Measurements from ENCODE around the gene ZIC1.
A peak's percentile ranks its signal among the peaks of the same experiment; 100 is the strongest.

The ZIC1 gene
- total RNA-seq = 0 to 0.12 (median 0) reads per million in 9 experiments

DNA sequence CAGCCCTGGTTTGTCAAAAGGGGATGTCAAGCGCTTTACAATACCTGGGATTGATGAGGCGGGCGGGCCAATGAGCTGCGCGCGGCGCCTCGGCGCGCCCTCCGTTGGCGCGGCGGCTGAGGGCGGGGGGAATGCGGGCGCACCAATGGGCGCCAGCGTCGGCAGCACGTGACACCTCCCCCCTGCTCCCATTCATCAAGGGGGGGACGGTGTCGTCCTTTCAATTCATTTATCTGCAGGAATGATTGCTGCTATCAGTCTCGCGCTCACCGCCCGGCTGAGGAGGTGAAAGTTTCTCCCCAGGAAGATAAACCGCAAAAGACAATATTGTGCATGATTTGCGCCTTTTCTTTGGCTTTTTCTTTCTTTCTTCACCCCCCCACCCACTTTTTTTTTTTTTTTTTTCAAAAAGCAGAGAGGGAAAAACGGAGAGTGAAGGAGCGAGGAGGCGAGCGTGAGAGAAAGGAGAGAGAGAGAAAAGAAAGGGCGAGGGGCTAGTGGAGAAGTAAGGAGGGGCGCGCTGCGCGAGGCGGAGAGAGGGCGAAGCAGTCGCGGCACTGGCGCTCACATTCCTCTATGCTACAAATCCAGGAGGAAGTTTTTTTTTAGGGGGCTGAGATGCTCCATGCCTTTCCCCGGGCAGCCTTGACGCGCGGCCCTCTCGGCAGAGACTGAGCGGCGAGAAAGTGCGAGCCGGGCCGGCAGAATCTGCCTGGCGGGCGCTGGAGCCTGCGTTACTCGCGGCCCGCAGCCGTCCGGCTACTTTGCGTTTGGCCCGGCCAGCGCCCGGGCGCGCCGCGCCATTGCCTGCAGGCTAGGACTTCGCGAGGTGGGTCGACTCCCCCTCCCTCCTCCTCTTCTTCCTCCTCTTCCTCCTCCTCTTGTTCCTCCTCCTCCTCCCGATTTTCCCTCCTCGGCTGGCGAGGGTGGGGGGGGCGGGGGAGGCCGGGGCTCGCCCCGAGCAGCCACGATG, at the start of gene ZIC1:
Gene ZIC1 (plus strand): TSS at position 223 of the 973 bp plus-strand sequence. CDS start 748 bp downstream, at position 971.
- ATAC-seq (replicated peaks) (no peak), DNase-seq (no peak)
- peaks cover 83 to 92% of the 10 kb centered on the region in 2 donors for H3K27me3 Mint-ChIP-seq
- peaks cover 10% of the 10 kb centered on the region for H3K36me3 Mint-ChIP-seq (ENCODE audit: insufficient read depth)
- H3K4me3 Mint-ChIP-seq = peak within 1 kb of the TSS; percentile 13 to 37
- peaks cover 0 to 14% of the 10 kb centered on the region in 2 donors for H3K9me3 Mint-ChIP-seq
- no peak within 1 kb of the TSS for H3K27ac Mint-ChIP-seq
- peaks cover 5 to 17% of the 10 kb centered on the region in 2 donors for H3K4me1 Mint-ChIP-seq (ENCODE audit: low read depth in 2 of 2)

DNA sequence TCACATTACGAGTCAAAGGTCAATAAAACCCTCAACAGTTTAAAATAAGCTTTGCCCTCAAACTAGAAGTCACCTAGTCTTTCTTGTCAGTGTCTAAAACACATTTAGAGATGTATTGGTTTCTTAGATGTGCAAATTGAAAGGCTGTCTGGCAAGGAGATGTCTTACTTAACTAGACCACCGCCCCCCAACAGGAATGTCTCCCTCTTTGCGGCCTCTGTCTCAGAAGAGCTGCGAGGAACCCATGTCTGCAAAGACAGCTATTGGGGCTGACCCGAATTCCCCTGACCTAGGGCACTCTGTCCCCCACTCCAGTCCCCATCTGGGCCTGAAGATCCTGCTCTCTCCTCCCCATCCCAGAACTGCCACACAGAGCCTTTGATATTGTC, 49.1 kb upstream of the ZIC1 start:
- no peak overlapping the region for H3K27ac Mint-ChIP-seq
- H3K9me3 Mint-ChIP-seq = peaks cover 6 to 13% of the 10 kb centered on the region in 2 donors
- H3K4me3 Mint-ChIP-seq = no peak overlapping the region
- peaks cover 0 to 4% of the 10 kb centered on the region in 2 donors for H3K4me1 Mint-ChIP-seq (ENCODE audit: low read depth in 2 of 2)
- DNase-seq = no peak
- no peak for ATAC-seq (replicated peaks)
- H3K27me3 Mint-ChIP-seq = peaks cover 47 to 72% of the 10 kb centered on the region in 2 donors
- peaks cover 3% of the 10 kb centered on the region for H3K36me3 Mint-ChIP-seq (ENCODE audit: insufficient read depth)

DNA sequence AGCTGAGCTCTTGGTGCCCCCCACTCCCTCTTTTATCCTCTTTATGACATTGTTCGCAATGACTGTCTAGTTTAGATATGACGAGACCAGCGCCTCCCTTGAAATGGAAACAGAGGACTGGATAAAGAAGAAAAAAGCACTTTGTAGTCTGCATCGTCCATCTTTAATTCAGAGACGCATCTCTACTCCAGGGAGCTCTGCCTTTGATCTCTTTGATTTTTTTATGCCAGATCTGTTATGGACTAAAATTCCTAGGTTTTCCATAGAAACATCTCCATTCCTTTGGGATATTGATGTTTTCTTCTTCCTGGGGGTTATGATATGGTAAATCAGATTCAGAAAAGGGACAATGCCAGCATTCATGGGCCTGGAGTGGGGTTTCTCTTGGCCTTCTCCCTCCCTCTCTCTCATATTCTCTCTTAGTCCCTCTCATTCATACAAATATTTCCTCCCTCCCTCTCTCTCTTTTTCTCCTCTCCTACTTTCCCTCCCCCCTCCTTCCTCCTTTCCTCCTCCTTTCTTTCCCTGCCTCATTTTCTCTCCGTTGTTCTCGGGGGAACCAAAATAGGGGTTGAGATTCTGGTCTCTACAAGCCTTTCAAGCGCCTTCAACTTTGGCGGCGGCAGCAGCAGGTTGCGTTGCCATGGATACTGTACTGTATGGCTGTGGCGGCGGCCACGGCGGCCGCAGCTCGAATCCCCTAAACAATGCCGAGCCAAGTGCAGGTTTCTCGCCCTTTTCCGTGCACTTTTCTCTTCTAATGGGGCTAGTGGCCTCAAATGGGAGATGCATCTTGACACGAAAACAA, 48.3 kb upstream of the ZIC1 start:
- Mint-ChIP-seq H3K9me3 (peaks cover 4 to 13% of the 10 kb centered on the region in 2 donors), H3K4me1 (ENCODE audit: low read depth in 2 of 2) (peaks cover 0 to 4% of the 10 kb centered on the region in 2 donors), H3K36me3 (ENCODE audit: insufficient read depth) (peaks cover 3% of the 10 kb centered on the region), H3K27me3 (peaks cover 48 to 64% of the 10 kb centered on the region in 2 donors), H3K4me3 (no peak overlapping the region), H3K27ac (no peak overlapping the region)
- no peak for DNase-seq
- ATAC-seq (replicated peaks) = no peak

DNA sequence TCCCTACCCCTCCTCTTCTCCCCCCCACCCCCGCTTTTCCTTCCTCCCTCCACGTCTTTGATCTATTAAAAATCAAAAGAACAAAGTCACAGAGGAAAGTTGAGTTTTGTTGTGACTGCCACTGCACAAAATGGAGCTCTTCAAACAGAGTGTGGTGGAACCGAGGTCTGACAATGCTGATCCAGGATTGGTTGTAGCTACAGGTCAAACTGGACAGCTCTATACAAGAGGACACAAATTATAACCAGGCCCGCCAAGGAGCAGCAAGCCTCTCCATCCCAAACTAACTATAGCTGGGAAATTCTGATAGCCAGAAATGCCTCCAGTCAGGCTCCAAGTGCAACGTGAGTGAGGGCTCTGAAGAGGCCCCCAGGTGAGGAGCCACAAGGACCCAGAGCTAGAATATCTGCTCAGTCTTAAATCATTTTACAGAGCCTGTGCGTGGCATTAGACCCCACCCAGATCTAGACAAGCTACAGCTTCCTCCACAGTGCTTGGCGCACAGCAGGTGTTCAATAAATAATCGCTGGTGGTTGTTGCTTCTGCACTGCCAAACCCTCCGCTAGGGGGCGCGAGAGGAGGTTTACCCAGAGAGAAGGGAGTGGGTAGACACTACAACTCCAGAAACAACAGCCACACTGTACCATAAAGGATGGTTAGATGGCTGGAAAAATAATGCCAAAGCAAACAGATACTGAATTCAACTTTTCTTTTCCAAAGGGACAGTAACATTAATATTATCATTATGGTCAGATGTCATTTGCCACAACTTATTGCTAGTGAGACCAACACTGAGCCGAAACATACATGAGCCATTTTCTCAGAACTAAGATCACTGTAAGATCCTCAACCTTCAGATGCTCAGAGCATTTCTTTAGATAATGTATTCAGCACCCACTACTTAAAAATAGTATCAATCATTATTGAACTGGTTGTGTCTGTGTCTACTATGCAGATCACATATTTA, 47.4 kb upstream of the ZIC1 start:
- Mint-ChIP-seq H3K9me3 (peaks cover 4 to 13% of the 10 kb centered on the region in 2 donors), H3K27ac (no peak overlapping the region), H3K36me3 (ENCODE audit: insufficient read depth) (peaks cover 3% of the 10 kb centered on the region), H3K4me1 (ENCODE audit: low read depth in 2 of 2) (peaks cover 0 to 4% of the 10 kb centered on the region in 2 donors), H3K4me3 (no peak overlapping the region), H3K27me3 (peaks cover 48 to 55% of the 10 kb centered on the region in 2 donors)
- ATAC-seq (replicated peaks) = no peak
- DNase-seq = no peak

DNA sequence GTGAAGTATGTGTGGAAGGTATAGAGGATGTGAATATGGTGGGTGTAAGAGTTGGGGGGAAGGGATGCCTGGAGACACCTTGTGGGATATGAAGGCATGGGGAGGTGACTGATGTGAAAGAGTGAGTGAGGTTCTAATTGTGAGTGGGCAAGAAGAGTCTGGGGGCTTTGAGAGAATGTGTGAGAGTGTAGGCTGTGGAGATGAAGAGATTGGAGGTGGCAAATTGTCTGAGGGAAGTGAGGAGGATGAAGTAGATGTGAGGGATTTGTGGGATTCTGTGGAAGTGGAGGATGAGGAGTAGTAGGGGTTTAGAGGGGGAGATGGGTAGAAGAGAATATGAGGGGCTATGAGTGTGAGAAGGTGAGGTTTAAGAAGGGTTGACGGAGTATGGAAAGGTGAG, 44.4 kb upstream of the ZIC1 start:
- Mint-ChIP-seq H3K4me3 (no peak overlapping the region), H3K4me1 (ENCODE audit: low read depth in 2 of 2) (peaks cover 0 to 4% of the 10 kb centered on the region in 2 donors), H3K27ac (no peak overlapping the region), H3K9me3 (peaks cover 4 to 13% of the 10 kb centered on the region in 2 donors), H3K27me3 (peaks cover 40 to 44% of the 10 kb centered on the region in 2 donors), H3K36me3 (ENCODE audit: insufficient read depth) (no peaks in the 10 kb centered on the region)
- no peak for ATAC-seq (replicated peaks)
- DNase-seq = no peak

DNA sequence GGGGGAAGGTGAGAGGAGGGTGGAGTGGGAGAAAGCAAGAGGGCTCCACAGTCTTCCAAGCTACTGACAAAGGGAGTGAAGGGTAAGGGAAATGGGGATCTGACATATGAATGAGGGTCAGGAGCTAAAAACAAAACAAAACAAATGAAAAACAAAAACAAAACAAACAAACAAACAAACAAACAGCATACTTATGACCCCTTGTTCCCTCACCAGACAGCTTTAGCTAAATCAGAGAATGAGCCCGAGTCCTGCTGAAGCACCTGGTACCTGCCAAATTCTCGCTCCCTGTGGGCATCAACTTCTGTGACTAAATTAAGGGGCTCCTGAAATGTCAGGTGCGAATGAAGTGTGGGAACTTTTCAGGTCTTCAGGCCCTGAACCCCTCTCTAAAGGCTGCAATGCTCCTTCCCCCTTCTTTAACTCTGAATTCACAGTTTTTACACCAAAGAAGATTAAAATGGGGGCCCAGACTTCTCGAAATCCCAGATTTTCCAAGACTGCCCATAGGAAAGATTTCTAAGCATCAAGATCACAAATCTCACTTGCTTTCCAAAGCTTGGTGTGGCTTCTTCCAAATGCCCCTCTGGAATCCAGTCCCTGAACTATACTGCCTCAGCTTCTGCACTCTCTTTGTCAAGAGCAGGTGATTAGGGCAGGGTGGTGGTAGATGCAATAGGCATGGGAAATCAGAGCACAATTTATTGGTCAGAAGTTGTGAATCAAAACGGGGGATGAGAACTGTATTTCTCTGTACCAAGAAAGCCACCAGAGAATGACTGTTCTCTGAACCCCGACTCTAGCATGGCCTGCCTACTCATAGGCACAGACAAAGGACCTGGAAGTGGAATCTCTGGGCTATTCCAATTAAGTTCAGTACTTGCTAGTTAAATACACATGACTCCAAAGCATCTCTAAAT, 43.7 kb upstream of the ZIC1 start:
- Mint-ChIP-seq H3K27me3 (peaks cover 40 to 44% of the 10 kb centered on the region in 2 donors), H3K27ac (no peak overlapping the region), H3K36me3 (ENCODE audit: insufficient read depth) (no peaks in the 10 kb centered on the region), H3K4me3 (no peak overlapping the region), H3K4me1 (ENCODE audit: low read depth in 2 of 2) (peaks cover 0 to 4% of the 10 kb centered on the region in 2 donors), H3K9me3 (peaks cover 4 to 13% of the 10 kb centered on the region in 2 donors)
- ATAC-seq (replicated peaks) = no peak
- no peak for DNase-seq

DNA sequence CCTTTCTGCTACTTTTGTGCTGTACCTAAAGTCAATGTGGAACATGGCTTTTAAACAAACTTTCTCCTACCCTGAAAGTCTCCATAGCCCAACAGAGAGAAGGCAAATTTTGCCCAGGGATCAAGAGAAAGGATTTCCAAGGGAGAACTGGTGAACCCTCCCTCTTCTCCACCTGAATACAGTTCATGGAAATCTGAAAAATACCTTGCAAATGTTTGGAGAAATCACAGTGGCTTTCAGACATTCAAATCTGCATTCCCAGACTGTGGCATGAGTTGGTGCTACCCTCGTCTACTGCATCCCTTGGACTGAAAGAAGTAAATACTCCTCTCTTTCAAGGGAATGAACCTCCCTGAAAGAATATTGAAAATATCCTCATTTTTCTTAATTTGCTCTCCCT, 41.5 kb upstream of the ZIC1 start:
- no peaks in the 10 kb centered on the region for H3K4me1 Mint-ChIP-seq (ENCODE audit: low read depth in 2 of 2)
- peaks cover 6 to 13% of the 10 kb centered on the region in 2 donors for H3K9me3 Mint-ChIP-seq

DNA sequence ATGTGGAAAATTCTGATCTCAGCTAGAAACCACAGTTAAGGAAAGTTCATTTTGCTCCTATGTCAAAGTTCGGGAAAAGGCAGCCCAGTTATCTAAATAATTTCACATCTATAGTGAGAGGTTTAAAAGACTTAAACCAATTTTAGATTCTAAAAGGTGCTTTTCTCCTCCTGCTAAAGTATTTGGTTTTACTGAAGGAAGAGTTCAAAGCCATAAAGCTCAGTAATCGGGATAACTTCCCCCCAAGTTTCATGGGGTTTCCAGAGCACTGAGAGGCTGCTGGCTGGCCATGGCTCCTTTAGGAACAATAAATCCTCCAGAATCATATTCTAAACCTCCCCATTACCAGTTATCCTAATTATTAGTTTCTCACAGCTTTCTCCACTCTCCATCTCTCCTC, 41.0 kb upstream of the ZIC1 start:
- Mint-ChIP-seq H3K36me3 (ENCODE audit: insufficient read depth) (no peaks in the 10 kb centered on the region), H3K27ac (no peak overlapping the region), H3K27me3 (peaks cover 53 to 60% of the 10 kb centered on the region in 2 donors), H3K9me3 (peaks cover 6 to 13% of the 10 kb centered on the region in 2 donors), H3K4me1 (ENCODE audit: low read depth in 2 of 2) (no peaks in the 10 kb centered on the region), H3K4me3 (no peak overlapping the region)
- ATAC-seq (replicated peaks) = no peak
- no peak for DNase-seq

More for the DNA sequence above, 41.5 kb upstream of the ZIC1 start:
- ATAC-seq (replicated peaks) = no peak
- Mint-ChIP-seq H3K27me3 (peaks cover 48 to 55% of the 10 kb centered on the region in 2 donors), H3K4me3 (no peak overlapping the region), H3K36me3 (ENCODE audit: insufficient read depth) (no peaks in the 10 kb centered on the region), H3K27ac (no peak overlapping the region)
- no peak for DNase-seq

DNA sequence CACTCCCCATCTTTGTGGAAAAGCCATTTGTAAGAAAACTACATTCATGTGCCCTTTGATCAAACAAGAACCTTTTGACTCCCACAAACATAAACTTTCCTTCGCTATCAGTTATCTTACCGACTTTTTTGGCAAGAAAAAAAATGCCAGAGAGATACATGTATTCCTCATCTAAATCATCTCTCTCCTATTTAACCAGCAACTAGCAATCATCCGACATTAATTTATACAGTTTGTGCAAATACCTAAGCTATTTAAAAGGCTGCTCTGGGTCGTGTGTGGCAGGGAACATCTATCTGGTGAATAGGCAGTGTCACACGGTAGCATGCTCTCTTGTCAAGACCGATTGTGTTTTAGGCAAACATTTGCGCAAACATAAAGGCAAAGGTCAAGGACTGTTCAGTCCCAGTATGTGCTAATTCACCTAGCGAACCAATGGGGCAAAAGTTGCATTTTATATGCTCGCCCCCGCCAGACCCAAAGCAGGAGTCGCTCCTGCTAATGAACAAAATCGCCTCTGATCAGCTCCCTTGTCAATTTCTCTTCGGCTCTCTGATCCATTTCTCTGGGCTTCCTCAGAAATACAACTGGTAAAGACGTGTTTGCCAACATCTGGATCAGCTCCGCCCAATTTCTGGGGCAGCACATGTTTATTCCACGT, 40.5 kb upstream of the ZIC1 start:
- no peaks in the 10 kb centered on the region for H3K4me1 Mint-ChIP-seq (ENCODE audit: low read depth in 2 of 2)
- peaks cover 57 to 65% of the 10 kb centered on the region in 2 donors for H3K27me3 Mint-ChIP-seq
- DNase-seq (no peak), ATAC-seq (replicated peaks) (no peak)
- H3K27ac Mint-ChIP-seq = no peak overlapping the region
- peaks cover 6 to 11% of the 10 kb centered on the region in 2 donors for H3K9me3 Mint-ChIP-seq
- no peak overlapping the region for H3K4me3 Mint-ChIP-seq
- H3K36me3 Mint-ChIP-seq (ENCODE audit: insufficient read depth) = no peaks in the 10 kb centered on the region

DNA sequence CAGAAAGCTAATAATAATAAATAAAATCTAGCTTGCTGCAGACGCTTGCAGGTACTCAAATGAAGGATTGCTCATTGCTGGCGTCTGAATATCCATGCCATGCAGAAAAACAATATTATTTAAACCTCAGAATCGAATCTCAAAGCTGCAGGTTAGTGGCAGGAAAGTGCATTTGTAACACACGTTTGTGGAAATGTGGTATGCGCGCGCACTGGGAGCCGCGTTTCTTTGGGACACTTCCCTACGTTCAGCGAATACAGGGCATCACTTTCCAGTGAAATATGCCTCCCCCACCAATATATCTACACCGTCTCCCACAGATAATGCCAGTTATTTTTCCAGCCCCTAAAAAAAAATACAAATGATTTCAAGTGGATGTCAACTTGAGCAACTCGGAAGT, 39.9 kb upstream of the ZIC1 start:
- no peaks in the 10 kb centered on the region for H3K36me3 Mint-ChIP-seq (ENCODE audit: insufficient read depth)
- no peak overlapping the region for H3K27ac Mint-ChIP-seq
- ATAC-seq (replicated peaks) (no peak), DNase-seq (no peak)
- H3K9me3 Mint-ChIP-seq = peaks cover 6% of the 10 kb centered on the region in 2 donors
- H3K4me3 Mint-ChIP-seq = no peak overlapping the region
- H3K4me1 Mint-ChIP-seq (ENCODE audit: low read depth in 2 of 2) = no peaks in the 10 kb centered on the region
- H3K27me3 Mint-ChIP-seq = peaks cover 57 to 67% of the 10 kb centered on the region in 2 donors

DNA sequence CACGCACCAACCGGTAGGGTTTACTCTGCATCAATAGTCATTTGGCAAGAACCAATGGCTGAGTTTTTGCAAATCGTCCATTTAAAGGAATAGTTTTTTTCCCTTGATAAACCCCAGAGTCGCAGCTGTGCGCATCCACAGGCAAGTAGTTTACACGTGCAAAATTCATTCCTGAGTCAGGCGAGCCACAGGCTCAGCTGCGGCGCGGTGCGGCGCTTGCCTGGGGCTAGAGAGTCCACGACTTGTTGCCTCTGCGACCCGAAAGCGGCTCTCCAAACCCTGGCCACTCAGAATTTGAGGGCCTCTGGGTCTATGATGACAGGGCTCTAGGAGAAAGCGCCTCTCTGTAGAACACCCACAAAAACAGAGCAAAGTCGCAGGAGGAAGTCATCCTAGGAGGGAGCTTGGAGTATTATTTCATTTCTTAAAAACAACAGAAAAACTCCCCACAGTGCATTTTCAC, 39.5 kb upstream of the ZIC1 start:
- H3K27me3 Mint-ChIP-seq = peaks cover 54 to 67% of the 10 kb centered on the region in 2 donors

More for the DNA sequence above, 39.5 kb upstream of the ZIC1 start:
- no peak for DNase-seq
- ATAC-seq (replicated peaks) = no peak
- Mint-ChIP-seq H3K9me3 (peaks cover 1 to 5% of the 10 kb centered on the region in 2 donors), H3K36me3 (ENCODE audit: insufficient read depth) (no peaks in the 10 kb centered on the region), H3K4me1 (ENCODE audit: low read depth in 2 of 2) (no peaks in the 10 kb centered on the region), H3K27ac (no peak overlapping the region), H3K4me3 (no peak overlapping the region)

Measured in effector memory CD8-positive, alpha-beta T cell (primary cell).